Fibroblast of skin of left biceps (primary cell): Measurements from ENCODE around the gene IGFLR1.
"Not testable (repeated sequence)": the region's sequence is repeated elsewhere in the genome, so short reads cannot be mapped to it uniquely, and the experiment has no call there.

Experiments
- DNase-seq, 2 experiments: peaks; one replicate each; pipeline ENCODE4 v3.0.0-alpha.2; 2013; ENCODE audit warnings: low read depth in 2 of 2

The IGFLR1 gene

DNA sequence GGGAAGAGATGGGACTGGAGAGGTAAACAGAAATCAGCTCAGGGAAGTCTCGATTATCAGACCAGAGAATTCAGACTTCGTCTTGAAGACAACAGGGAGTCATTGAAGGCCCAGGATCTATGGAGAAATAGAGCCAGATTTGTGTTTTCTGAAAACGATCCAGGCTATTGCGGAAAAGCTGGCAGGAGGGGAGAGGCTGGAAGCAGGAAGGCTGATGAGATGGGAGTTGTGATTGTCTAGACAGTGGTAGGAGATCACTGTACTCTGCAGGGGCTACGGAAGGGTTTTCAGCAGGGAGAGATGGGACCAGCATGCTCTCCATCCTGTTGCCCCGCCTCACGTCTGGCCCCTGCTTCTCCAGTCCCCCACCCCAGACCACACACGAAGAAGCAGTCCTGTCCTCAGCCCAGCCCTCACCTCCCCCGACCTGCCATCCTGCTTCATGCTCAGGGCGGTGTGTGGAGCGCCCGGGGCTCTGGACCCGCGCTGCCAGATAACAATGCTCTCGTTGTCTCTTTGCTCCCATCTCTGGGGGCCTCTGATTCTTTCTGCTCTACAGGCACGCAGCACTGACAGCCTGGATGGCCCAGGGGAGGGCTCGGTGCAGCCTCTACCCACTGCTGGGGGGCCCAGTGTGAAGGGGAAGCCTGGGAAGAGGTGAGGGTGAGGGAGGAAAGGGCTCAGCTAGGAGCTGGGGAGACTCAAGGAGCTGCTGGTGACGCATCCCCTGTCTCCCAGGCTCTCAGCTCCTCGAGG lies 35.0 kb upstream of the IGFLR1 start:
- DNase-seq, result no peak

- DNase-seq, result no peak
Observed at GRCh38 chr19:35776102-35776788, 34.0 kb upstream of the IGFLR1 start.

DNA sequence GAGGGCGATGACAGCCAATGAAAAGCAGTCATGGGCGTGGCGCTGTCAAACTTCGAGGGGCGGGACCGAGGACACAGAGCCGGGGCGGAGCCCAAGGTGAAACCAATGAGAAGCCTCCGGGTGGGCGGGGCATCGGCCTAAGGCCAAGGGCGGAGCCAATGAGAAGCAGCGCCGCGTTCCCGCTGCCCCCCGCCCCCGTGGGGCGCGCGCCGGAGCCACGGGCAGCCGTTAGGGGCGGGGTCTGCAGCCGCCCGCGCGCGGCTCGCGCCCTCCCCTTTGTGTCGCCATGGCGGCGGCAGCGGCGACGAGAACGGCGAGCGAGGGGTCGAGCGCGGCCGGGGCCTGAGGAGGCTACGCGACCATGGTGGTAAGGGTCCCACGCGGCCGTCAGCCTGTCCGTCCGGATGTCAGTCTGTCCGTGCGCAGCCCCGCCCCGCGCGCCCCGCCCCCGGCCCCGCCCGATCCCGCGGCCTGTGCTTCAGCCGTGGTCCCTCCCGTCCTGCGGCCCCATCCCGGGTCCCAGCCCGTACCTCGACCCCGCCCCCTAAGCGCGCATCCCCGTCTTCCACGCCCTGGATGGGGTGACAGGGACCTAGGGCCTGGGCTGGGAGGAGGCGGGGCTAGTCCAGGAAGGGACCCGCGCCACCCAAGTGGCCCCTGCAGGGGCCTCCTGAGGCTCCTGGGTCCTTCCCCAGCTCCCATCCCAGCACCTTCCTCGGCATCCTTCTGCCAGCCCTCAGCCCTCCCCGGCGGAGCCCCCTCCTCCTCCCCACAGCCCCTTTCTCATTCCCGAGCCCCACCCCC lies 33.2 kb upstream of the IGFLR1 start, which contains the start of gene ARHGAP33:
Gene ARHGAP33, plus strand, starts transcription at position 267 of the 804 bp plus-strand sequence. Its CDS starts 95 bp downstream, at position 362.
- peak; percentile 85 to 89 for DNase-seq

- no peak for DNase-seq
Observed at GRCh38 chr19:35775046-35775297, 32.7 kb upstream of the IGFLR1 start.

- DNase-seq, result no peak
Observed at GRCh38 chr19:35774274-35775045, 32.2 kb upstream of the IGFLR1 start.

DNA sequence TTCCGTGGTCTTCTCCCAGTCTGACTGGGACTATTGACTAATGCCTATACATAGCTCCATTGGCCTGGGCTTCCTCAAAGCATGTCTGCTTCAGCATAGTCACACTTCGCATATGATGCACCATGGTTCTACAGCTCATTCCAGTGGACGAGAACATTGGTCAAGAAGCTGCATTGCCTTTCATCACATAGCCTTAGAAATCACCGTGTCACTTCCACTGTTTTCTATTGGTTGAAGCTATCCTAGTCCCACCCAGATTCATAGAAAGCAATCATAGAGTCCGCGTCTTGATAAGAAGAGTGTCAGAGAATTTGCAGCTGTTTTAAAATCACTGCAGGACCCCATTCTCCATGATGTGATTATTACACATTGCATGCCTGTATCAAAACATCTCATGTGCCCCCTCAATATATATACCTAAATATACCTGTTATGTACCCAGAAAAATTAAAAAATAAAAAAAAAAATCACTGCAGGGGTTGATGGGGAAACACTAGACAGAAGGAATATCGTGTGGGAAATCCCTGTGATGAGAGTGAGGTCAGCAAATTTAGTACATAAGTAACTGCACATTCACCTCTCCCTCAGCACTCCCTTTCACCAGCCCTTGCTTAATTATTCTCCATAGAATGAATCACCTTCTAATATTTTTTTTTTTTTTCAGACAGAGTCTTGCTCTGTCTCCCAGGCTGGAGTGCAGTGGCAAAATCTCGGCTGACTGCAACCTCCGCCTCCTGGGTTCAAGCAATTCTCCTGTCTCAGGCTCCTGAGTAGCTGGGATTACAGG lies 31.0 kb upstream of the IGFLR1 start:
- DNase-seq, result no peak

GRCh38 chr19:35772362-35772761 lies 30.1 kb upstream of the IGFLR1 start:
- DNase-seq, result not testable (repeated sequence)

DNA sequence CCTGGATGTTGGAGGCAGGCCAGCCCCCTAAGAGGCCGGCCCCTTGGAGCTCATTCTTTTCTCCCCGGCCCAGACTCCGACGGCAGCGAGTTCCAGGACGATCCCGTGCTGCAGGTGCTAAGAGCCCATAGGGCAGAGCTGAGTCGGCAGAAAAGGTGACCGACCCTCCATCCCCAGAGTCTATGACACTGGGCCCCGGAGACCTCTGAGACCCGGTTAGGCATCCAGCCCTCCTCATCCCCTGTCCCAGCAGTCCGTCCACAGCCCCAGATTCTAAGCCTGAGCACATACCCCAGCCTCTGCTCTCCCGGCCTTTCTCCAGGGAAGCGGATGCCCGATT lies 25.8 kb upstream of the IGFLR1 start:
- DNase-seq, result no peak

DNA sequence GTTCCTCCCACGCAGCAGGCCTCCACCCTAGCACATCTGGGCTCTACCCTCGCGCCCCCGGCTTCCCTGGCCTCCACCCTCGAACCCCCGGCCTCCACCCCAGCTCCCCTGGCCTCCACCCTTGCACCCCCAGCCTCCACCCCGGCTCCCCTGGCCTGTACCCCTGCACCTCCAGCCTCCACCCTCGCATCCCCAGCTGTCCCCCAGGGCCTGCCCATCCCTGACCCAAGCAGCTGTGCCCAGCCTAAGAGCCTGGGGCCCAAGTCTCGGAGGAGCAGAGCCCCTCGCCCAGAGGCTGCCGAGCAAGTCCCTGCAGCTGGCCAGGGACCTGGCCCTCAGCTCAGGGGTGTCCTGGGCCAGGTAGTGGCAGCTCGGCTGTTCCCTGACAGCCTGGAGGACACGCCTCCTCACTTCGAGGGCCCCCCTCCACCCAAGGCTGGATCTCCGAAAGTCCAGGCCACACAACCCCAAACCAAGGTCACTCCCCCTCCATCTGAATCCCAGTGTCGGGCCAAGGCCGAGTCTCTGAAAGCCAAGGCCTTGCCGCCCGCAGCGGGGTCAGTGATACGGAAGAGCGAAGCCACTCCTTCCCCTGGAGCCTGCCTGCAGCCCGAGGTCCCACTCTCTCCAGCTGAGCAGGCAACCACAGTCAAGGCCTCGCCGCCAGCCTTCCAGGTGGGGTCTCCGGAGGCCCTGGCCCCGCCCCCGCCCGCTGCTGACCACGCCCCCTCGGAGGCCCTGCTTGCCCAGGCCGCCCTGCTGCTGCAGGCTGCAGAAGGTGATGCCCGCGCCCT lies 25.2 kb upstream of the IGFLR1 start:
- DNase-seq, result no peak

DNA sequence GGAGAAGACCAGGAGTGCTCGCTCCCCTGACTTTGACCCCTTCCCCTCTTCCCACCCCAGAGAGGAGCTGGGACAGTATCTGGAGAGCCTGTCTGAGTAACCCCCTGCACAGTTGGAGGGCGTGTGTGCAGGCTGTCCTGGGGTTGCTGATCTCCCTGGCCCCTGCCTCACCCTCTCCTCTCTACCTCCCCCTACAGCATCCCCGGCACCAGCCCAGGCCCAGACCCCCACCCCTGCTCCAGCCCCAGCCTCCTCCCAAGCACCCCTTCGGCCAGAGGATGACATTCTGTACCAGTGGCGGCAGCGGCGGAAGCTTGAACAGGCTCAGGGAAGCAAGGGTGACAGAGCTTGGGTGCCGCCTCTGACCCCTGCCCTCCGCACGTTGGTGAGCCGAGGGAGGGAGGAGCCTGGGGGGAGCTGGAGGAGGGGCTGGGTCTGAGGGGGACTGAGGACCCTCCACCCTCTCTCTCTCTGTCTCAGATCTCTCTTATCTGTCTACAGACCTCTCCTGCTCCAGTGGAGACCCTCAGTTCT lies 24.4 kb upstream of the IGFLR1 start:
- no peak for DNase-seq

GRCh38 chr19:35764432-35765315 lies 22.4 kb upstream of the IGFLR1 start:
- DNase-seq, result no peak

- no peak for DNase-seq
Observed at GRCh38 chr19:35760711-35761349, 18.6 kb upstream of the IGFLR1 start.

GRCh38 chr19:35759697-35760096 lies 17.4 kb upstream of the IGFLR1 start:
- no peak for DNase-seq

- peak; percentile 99 to 100 for DNase-seq
Observed at GRCh38 chr19:35757749-35758608, 15.7 kb upstream of the IGFLR1 start, which contains the start of gene PROSER3. TSS of gene PROSER3 (plus strand) at chr19:35758176. CDS start at chr19:35758216, 40 bp downstream.

GRCh38 chr19:35757231-35757748 lies 15.0 kb upstream of the IGFLR1 start:
- DNase-seq, result peak; percentile 81 to 82

- DNase-seq, result no peak
Observed at GRCh38 chr19:35756377-35757230, 14.4 kb upstream of the IGFLR1 start, which contains the start of gene HSPB6. TSS of gene HSPB6 (minus strand) at chr19:35757029. CDS start at chr19:35757008, 21 bp downstream.
